ENCODE results near the gene FAT3. TPM values are rescaled to one million over a fixed set of nuclear protein-coding genes. Genes with fewer than 3 reads are reported as not detected.

FAT3 gene
- total RNA-seq, 4 donors from 2014 or later: 1.3 to 44.5 (median 6.0) TPM

GRCh38 chr11:92240916-92241315, 16.3 kb downstream of the FAT3 start:
- H3K9me3 ChIP-seq: no peaks in the 10 kb centered on the region
- intact Hi-C loops (cut with DNase I; ENCODE audit: low total_unique reads): no loop called here
- no peaks in the 10 kb centered on the region for H3K4me1 ChIP-seq

GRCh38 chr11:92245700-92246271, 21.2 kb downstream of the FAT3 start:
- Histone ChIP-seq H3K27me3 (no peaks in the 10 kb centered on the region), H3K36me3 (no peaks in the 10 kb centered on the region), H3K4me3 (no peak overlapping the region), H3K9me3 (no peaks in the 10 kb centered on the region), H3K4me1 (no peaks in the 10 kb centered on the region), H3K27ac (no peak overlapping the region)
- no peak for DNase-seq
- intact Hi-C loops (cut with DNase I; ENCODE audit: low total_unique reads): no loop called here
- TF ChIP-seq POLR2A (IDR thresholded peaks at IDR 0.05) (no peak), CTCF (IDR thresholded peaks at IDR 0.05) (no peak)

More at GRCh38 chr11:92240916-92241315, 16.3 kb downstream of the FAT3 start:
- no peak for DNase-seq
- Histone ChIP-seq H3K4me3 (no peak overlapping the region), H3K27me3 (no peaks in the 10 kb centered on the region), H3K27ac (no peak overlapping the region), H3K36me3 (no peaks in the 10 kb centered on the region)
- TF ChIP-seq POLR2A (IDR thresholded peaks at IDR 0.05): no peak
- no peak for TF ChIP-seq CTCF (IDR thresholded peaks at IDR 0.05)

- TF ChIP-seq CTCF (IDR thresholded peaks at IDR 0.05) (no peak), POLR2A (IDR thresholded peaks at IDR 0.05) (no peak)
- no peak overlapping the region for H3K27ac ChIP-seq
- no peaks in the 10 kb centered on the region for H3K9me3 ChIP-seq
- DNase-seq: no peak
- H3K4me3 ChIP-seq: no peak overlapping the region
- intact Hi-C loops (cut with DNase I; ENCODE audit: low total_unique reads): no loop called here
- H3K4me1 ChIP-seq: no peaks in the 10 kb centered on the region
- no peaks in the 10 kb centered on the region for H3K36me3 ChIP-seq
- H3K27me3 ChIP-seq: no peaks in the 10 kb centered on the region
Observed at GRCh38 chr11:92246630-92247029, 22.0 kb downstream of the FAT3 start.

GRCh38 chr11:92249156-92249753, 24.6 kb downstream of the FAT3 start:
- intact Hi-C loops (cut with DNase I; ENCODE audit: low total_unique reads): no loop called here
- DNase-seq: no peak

More at GRCh38 chr11:92249156-92249753, 24.6 kb downstream of the FAT3 start:
- Histone ChIP-seq H3K4me3 (no peak overlapping the region), H3K27me3 (no peaks in the 10 kb centered on the region), H3K4me1 (no peaks in the 10 kb centered on the region), H3K9me3 (no peaks in the 10 kb centered on the region), H3K36me3 (no peaks in the 10 kb centered on the region), H3K27ac (no peak overlapping the region)
- TF ChIP-seq CTCF (IDR thresholded peaks at IDR 0.05) (no peak), POLR2A (IDR thresholded peaks at IDR 0.05) (no peak)
